NCI-H2081 (cell line): Measurements from ENCODE around the gene DUSP6.
"Not testable (repeated sequence)": the region's sequence is repeated elsewhere in the genome, so short reads cannot be mapped to it uniquely, and the experiment has no call there.

Experiments
- DNase-seq, 2 experiments: peaks; one replicate each; lab custom pipeline; 2025; lab: John Stamatoyannopoulos, UW

Gene DUSP6

GRCh38 chr12:89351489-89352241, 636 bp downstream of the DUSP6 start:
- DNase-seq, result peak in 1 of 2 experiments; percentile 34

GRCh38 chr12:89350630-89351488, 1.4 kb downstream of the DUSP6 start:
- no peak for DNase-seq

- no peak for DNase-seq
These were observed 2.1 kb downstream of the DUSP6 start for GRCh38 chr12:89350260-89350629.

- DNase-seq, result peak; percentile 25 to 29
These were observed 2.5 kb downstream of the DUSP6 start for GRCh38 chr12:89349814-89350213.

- DNase-seq, result no peak
These were observed 3.2 kb downstream of the DUSP6 start for GRCh38 chr12:89348894-89349699.

GRCh38 chr12:89347325-89347829, 4.9 kb downstream of the DUSP6 start:
- DNase-seq, result no peak

- peak in 1 of 2 experiments; percentile 71 for DNase-seq
These were observed 5.5 kb downstream of the DUSP6 start for GRCh38 chr12:89346741-89347324.

GRCh38 chr12:89345830-89346740, 6.2 kb downstream of the DUSP6 start:
- DNase-seq, result peak; percentile 78 to 94

- DNase-seq, result no peak
These were observed 6.9 kb downstream of the DUSP6 start for GRCh38 chr12:89345376-89345775.

- no peak for DNase-seq
These were observed 7.5 kb downstream of the DUSP6 start for GRCh38 chr12:89344862-89345202.

GRCh38 chr12:89344043-89344861, 8.0 kb downstream of the DUSP6 start:
- no peak for DNase-seq

- DNase-seq, result no peak
These were observed 9.2 kb downstream of the DUSP6 start for GRCh38 chr12:89343127-89343526.

GRCh38 chr12:89340861-89341260, 11.4 kb downstream of the DUSP6 start:
- no peak for DNase-seq

- DNase-seq, result no peak
These were observed 12.8 kb downstream of the DUSP6 start for GRCh38 chr12:89339526-89339925.

- DNase-seq, result not testable (repeated sequence)
These were observed 15.2 kb downstream of the DUSP6 start for GRCh38 chr12:89337136-89337535.

GRCh38 chr12:89335452-89336244, 16.7 kb downstream of the DUSP6 start:
- no peak for DNase-seq

GRCh38 chr12:89334548-89335169, 17.6 kb downstream of the DUSP6 start:
- no peak for DNase-seq

GRCh38 chr12:89333564-89334252, 18.6 kb downstream of the DUSP6 start:
- no peak for DNase-seq
